Uterus (tissue), 2 donors: ENCODE measurements around the gene OGG1.

Experiments
- CTCF ChIP-seq, 4 experiments: fragments of 200-600 bp in 2 of 4; fragments of 450-650 bp in 2 of 4; sonication (generic) in 2 of 4; IDR thresholded peaks; one replicate each; pipeline ENCODE4 v1.5.1; 2016 to 2019; ENCODE audit warnings: antibody characterized with exemption in 4 of 4, mild to moderate bottlenecking in 2 of 4, moderate library complexity in 1 of 4
- POLR2A ChIP-seq, 2 donors: fragments of 450-650 bp; IDR thresholded peaks; one replicate each; pipeline ENCODE4 v1.6.1; 2016; ENCODE audit warnings: antibody characterized with exemption in 2 of 2, mild to moderate bottlenecking in 1 of 2, moderate library complexity in 1 of 2

GRCh38 chr3:9769426-9770275 lies 19.9 kb downstream of the OGG1 start, which contains the start of gene CAMK1:
- TF ChIP-seq CTCF (IDR thresholded peaks at IDR 0.05) (no peak), POLR2A (IDR thresholded peaks at IDR 0.05) (peak; percentile 80 to 91)
